Right cardiac atrium (tissue), 5 donors: ENCODE measurements around the gene CAMTA1. TPM values are rescaled to one million over a fixed set of nuclear protein-coding genes. Genes with fewer than 3 reads are reported as not detected.
"Not testable (repeated sequence)": the region's sequence is repeated elsewhere in the genome, so short reads cannot be mapped to it uniquely, and the experiment has no call there.

Experiments
- ATAC-seq, 2 donors: fragments of 200-7000 bp; cut with Tn5 transposase; one replicate each; pipeline versions ENCODE4 v1.8.0 to v1.9.1; 2020; ENCODE audit warnings: moderate library complexity in 2 of 2, mild to moderate bottlenecking in 1 of 2
- DNase-seq, 3 donors: peaks; one replicate each; pipeline ENCODE4 v3.0.0-alpha.2; 2020
- H3K27ac ChIP-seq: one replicate; pipeline ENCODE4 v1.5.1; 2013; ENCODE audit warnings: mild to moderate bottlenecking, low read length, control low read depth, moderate library complexity
- H3K27me3 ChIP-seq: one replicate; pipeline ENCODE4 v1.6.1; 2013; ENCODE audit not compliant: control insufficient read depth, insufficient read depth
- H3K4me1 ChIP-seq: one replicate; pipeline ENCODE4 v1.6.1; 2013; ENCODE audit warnings: low read length; ENCODE audit not compliant: control insufficient read depth, insufficient read depth
- H3K4me3 ChIP-seq: one replicate; pipeline ENCODE4 v1.5.1; 2013; ENCODE audit warnings: low read length, control low read depth
- H3K9me3 ChIP-seq: one replicate; pipeline ENCODE4 v1.6.1; 2013; ENCODE audit warnings: low read length; ENCODE audit not compliant: control insufficient read depth
- WGBS: extraction: QIAGEN DNeasy Blood & Tissue Kit; methylation state at CpG from one replicate; pipeline ENCODE4 v1.1.7; 2013; 5-methylcytosine and 5-hydroxymethylcytosine counted together
- intact Hi-C, 4 donors: fragments of 100-400 bp; cut with DNase I; formaldehyde crosslinking; loops; one replicate each; pipeline versions ENCODE4 v1.11.0 to v1.14.0; 2022 to 2023
- polyA plus RNA-seq: library from polyadenylated mRNA; stranded (reverse); fragments of 200-250 nt; gene quantifications from one replicate; pipeline ENCODE4 v1.2.3, GENCODE V29; 2013
- total RNA-seq, 4 donors: library from RNA; stranded (reverse); fragmentation: NEBNext Ultra II Directional; extraction: Animal tissue kit (Norgen Biotek cat#: 25700); gene quantifications; one replicate each; pipeline ENCODE4 v1.2.1, GENCODE V29; 2021
- donor health status: healthy with polysubstance abuse.
- donor health status: DM: no; HTN: yes; CAD: no.
- donor health status: DM: no; HTN: no; CAD: no.
- donor health status: DM: no; HTN: yes; CAD: no; lungs with severe emphysema.
- donor health status: DM: yes; HTN: yes; CAD: no.

The CAMTA1 gene
- total and polyA plus RNA-seq, 5 donors, result 155 to 334 (median 164) TPM

DNA sequence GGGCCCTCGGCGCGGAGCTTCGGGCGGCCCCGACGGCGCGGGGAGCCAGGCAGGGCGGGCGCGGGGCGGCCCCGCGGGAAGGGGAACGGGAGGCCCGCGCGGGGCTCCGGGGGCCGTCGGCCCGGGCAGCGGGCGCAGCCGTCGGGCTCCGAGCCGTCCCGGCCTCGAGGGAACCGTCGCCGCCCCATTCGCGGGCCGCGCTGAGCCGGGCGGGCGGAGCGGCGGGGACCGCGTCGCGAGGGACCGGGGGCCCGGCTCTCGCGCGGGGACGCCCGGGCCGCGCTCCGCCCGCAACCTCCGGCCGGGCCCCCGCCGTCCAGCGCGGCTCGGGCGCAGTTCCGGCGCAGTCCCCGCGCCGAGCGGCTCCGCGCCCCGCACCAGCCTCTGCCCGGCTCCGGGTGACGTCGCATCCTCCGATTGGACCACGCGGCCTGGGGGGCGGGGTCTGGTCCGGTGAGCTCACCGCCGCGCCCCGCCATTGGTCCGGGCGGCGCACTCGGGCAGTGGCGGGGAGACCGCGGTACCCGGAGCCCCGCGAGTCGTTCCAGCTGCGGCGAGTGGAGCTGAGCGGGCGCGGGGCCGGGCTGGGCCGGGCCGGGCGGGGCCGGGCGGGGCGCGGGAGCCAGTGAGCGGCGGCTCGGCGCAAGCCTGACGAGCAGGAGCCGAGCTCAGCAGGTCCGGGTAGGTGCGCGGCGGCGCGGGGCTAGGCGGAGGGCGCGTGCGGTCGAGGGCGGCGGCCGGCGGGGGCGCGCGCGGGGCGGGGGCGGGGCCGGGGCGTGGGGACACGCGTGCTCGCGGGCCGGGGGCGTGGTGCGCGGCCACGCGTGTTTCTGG, 919.2 kb downstream of the CAMTA1 start:
- WGBS, result 2% methylated on average over 149 of the region's 151 CpGs
- Histone ChIP-seq H3K4me1 (no peaks in the 10 kb centered on the region), H3K27ac (no peak overlapping the region), H3K27me3 (no peaks in the 10 kb centered on the region), H3K4me3 (peak overlapping the region; percentile 60), H3K9me3 (no peaks in the 10 kb centered on the region)
- intact Hi-C loops, result no loop called here
- peak; percentile 94 to 98 (median 98) for DNase-seq
- ATAC-seq, result peak; percentile 99

GRCh38 chr1:7705048-7705907, 920.0 kb downstream of the CAMTA1 start:
- H3K9me3 ChIP-seq, result no peaks in the 10 kb centered on the region
- no peak overlapping the region for H3K27ac ChIP-seq
- WGBS, result 4% methylated on average over 106 of the region's 106 CpGs
- ATAC-seq (peak in 1 of 2 donors; percentile 25), DNase-seq (peak; percentile 38 to 81 (median 81))
- intact Hi-C loops, result no loop called here
- H3K27me3 ChIP-seq, result no peaks in the 10 kb centered on the region
- peak overlapping the region; percentile 60 for H3K4me3 ChIP-seq
- no peaks in the 10 kb centered on the region for H3K4me1 ChIP-seq

DNA sequence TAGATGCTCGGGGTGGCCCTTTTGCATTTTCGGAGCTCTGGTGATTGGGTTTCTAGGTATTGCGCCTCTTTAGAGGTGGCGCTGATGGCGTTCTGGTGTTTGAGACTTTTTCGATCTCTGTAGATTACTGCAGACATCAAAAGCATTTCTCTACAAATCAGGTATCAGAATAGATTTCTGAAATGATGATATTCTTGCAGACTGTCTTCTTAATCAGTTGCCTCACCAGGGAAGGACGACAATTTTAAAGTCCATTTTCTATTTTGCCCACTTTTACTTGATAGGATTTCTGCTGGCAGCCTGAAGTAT, 920.6 kb downstream of the CAMTA1 start:
- intact Hi-C loops, result no loop called here
- H3K27me3 ChIP-seq, result no peaks in the 10 kb centered on the region
- no peaks in the 10 kb centered on the region for H3K9me3 ChIP-seq
- no peak overlapping the region for H3K27ac ChIP-seq
- no peaks in the 10 kb centered on the region for H3K4me1 ChIP-seq
- no peak for ATAC-seq
- WGBS, result 37% methylated on average over 7 of the region's 7 CpGs
- H3K4me3 ChIP-seq, result peak overlapping the region; percentile 60
- DNase-seq, result no peak

- WGBS, result 96% methylated on average over 4 of the region's 4 CpGs
Observed at GRCh38 chr1:7707527-7707926, 922.3 kb downstream of the CAMTA1 start.

GRCh38 chr1:7708065-7708464, 922.8 kb downstream of the CAMTA1 start:
- DNase-seq, result not testable (repeated sequence)

More at GRCh38 chr1:7707527-7707926, 922.3 kb downstream of the CAMTA1 start:
- H3K9me3 ChIP-seq, result no peaks in the 10 kb centered on the region
- H3K27ac ChIP-seq, result no peak overlapping the region
- H3K4me3 ChIP-seq, result no peak overlapping the region
- DNase-seq, result no peak
- H3K27me3 ChIP-seq, result no peaks in the 10 kb centered on the region
- intact Hi-C loops, result no loop called here
- H3K4me1 ChIP-seq, result no peaks in the 10 kb centered on the region
- no peak for ATAC-seq

DNA sequence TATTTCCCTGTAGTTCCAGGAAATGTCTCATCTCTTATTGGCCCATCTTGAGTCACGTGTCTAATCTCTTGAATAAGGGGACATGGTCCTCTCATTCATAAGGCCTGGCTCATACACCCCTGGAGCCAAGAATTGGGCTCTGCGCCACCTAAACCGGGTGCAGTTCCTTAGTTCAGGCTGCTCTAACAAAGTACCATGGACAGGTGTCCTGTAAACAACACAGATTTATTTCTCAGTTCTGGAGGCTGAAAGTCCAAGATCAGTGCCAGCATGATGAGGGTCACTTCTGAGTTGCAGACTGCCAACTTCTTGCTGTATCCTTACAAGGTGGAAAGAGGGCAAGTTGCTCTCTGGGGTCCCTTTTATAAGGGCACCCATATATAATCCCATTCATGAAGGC, 925.6 kb downstream of the CAMTA1 start:
- WGBS, result 81% methylated on average over 3 of the region's 3 CpGs

More at GRCh38 chr1:7708065-7708464, 922.8 kb downstream of the CAMTA1 start:
- H3K27me3 ChIP-seq, intact Hi-C loops, H3K9me3 ChIP-seq, H3K4me3 ChIP-seq, H3K4me1 ChIP-seq, ATAC-seq, H3K27ac ChIP-seq: not testable (repeated sequence)
- 95% methylated on average over 4 of the region's 4 CpGs for WGBS

GRCh38 chr1:7712731-7713323, 927.6 kb downstream of the CAMTA1 start:
- no peak overlapping the region for H3K4me3 ChIP-seq
- no peaks in the 10 kb centered on the region for H3K27me3 ChIP-seq
- 88% methylated on average over 8 of the region's 8 CpGs for WGBS
- H3K9me3 ChIP-seq, result no peaks in the 10 kb centered on the region
- ATAC-seq, result no peak
- no peaks in the 10 kb centered on the region for H3K4me1 ChIP-seq
- intact Hi-C loops, result no loop called here
- DNase-seq, result no peak
- H3K27ac ChIP-seq, result no peak overlapping the region

More for the DNA sequence above, 925.6 kb downstream of the CAMTA1 start:
- H3K4me1 ChIP-seq, result no peaks in the 10 kb centered on the region
- no peak overlapping the region for H3K27ac ChIP-seq
- intact Hi-C loops, result no loop called here
- no peak for DNase-seq
- H3K9me3 ChIP-seq, result no peaks in the 10 kb centered on the region
- no peaks in the 10 kb centered on the region for H3K27me3 ChIP-seq
- no peak for ATAC-seq
- H3K4me3 ChIP-seq, result no peak overlapping the region

GRCh38 chr1:7716506-7716905, 931.3 kb downstream of the CAMTA1 start:
- no peak overlapping the region for H3K27ac ChIP-seq
- intact Hi-C loops, result no loop called here
- H3K9me3 ChIP-seq, result no peaks in the 10 kb centered on the region
- no peaks in the 10 kb centered on the region for H3K27me3 ChIP-seq
- peaks cover 2% of the 10 kb centered on the region for H3K4me1 ChIP-seq
- WGBS, result 81% methylated on average over 4 of the region's 4 CpGs
- ATAC-seq (no peak), DNase-seq (no peak)
- H3K4me3 ChIP-seq, result no peak overlapping the region

GRCh38 chr1:7717748-7718368, 932.6 kb downstream of the CAMTA1 start:
- DNase-seq (no peak), ATAC-seq (no peak)
- WGBS, result 90% methylated on average over 22 of the region's 22 CpGs
- no peak overlapping the region for H3K4me3 ChIP-seq
- peaks cover 2% of the 10 kb centered on the region for H3K4me1 ChIP-seq
- no peaks in the 10 kb centered on the region for H3K9me3 ChIP-seq
- H3K27me3 ChIP-seq, result no peaks in the 10 kb centered on the region
- H3K27ac ChIP-seq, result no peak overlapping the region
- intact Hi-C loops, result no loop called here

GRCh38 chr1:7719468-7720094, 934.3 kb downstream of the CAMTA1 start:
- no peaks in the 10 kb centered on the region for H3K9me3 ChIP-seq
- peak in 1 of 2 donors; percentile 78 for ATAC-seq
- WGBS, result 63% methylated on average over 8 of the region's 8 CpGs
- H3K27me3 ChIP-seq, result no peaks in the 10 kb centered on the region
- peaks cover 2% of the 10 kb centered on the region for H3K4me1 ChIP-seq
- peak overlapping the region; percentile 57 for H3K27ac ChIP-seq
- intact Hi-C loops, result no loop called here
- no peak overlapping the region for H3K4me3 ChIP-seq
- DNase-seq, result no peak
